K562 (cell line): ENCODE results near the gene HAPSTR1. TPM values are rescaled to one million over a fixed set of nuclear protein-coding genes. Genes with fewer than 3 reads are reported as not detected.

Experiments used
- ARHGAP35 ChIP-seq: fragments of 450-650 bp; IDR thresholded peaks from 2 replicates; pipeline ENCODE4 v1.6.1; 2018; ENCODE audit not compliant: partially characterized antibody
- EZH2 ChIP-seq: IDR thresholded peaks from 2 replicates; pipeline ENCODE4 v1.6.1; 2012; ENCODE audit warnings: low read depth, mild to moderate bottlenecking, inconsistent platforms, low read length, borderline replicate concordance
- GATA2 ChIP-seq: sonication (generic); formaldehyde crosslinking; IDR thresholded peaks from 2 replicates; pipeline ENCODE4 v1.4.0; 2020; ENCODE audit warnings: mild to moderate bottlenecking, missing genetic modification reagents
- HMG20A ChIP-seq: fragments of 450-650 bp; formaldehyde crosslinking; conservative IDR thresholded peaks from 2 replicates; pipeline ENCODE4 v1.4.0; 2020; ENCODE audit warnings: mild to moderate bottlenecking, mixed read lengths
- MAFG ChIP-seq: fragments of 450-650 bp; conservative IDR thresholded peaks from 2 replicates; pipeline ENCODE4 v1.6.1; 2016; ENCODE audit warnings: missing genetic modification characterization, missing compliant biosample characterization
- RAD51 ChIP-seq: fragments of 450-650 bp; IDR thresholded peaks from 2 replicates; pipeline ENCODE4 v1.7.1; 2016; ENCODE audit warnings: low read depth, mild to moderate bottlenecking, borderline replicate concordance
- SIN3B ChIP-seq: fragments of 450-650 bp; IDR thresholded peaks from 2 replicates; pipeline ENCODE4 v1.6.1; 2017; ENCODE audit warnings: low read depth, mild to moderate bottlenecking, moderate library complexity
- SMARCC2 ChIP-seq: fragments of 450-650 bp; IDR thresholded peaks from 2 replicates; pipeline ENCODE4 v1.6.1; 2017; ENCODE audit warnings: antibody characterized with exemption, moderate library complexity, mild to moderate bottlenecking, low read depth
- TRIM28 ChIP-seq: fragments of 450-650 bp; IDR thresholded peaks from 2 replicates; pipeline ENCODE4 v1.6.1; 2017
- U2AF2 ChIP-seq: fragments of 200-400 bp; formaldehyde crosslinking; optimal IDR thresholded peaks from 2 replicates; pipeline ENCODE3; 2017; ENCODE audit warnings: low read depth, mild to moderate bottlenecking, low read length
- XRCC3 ChIP-seq: fragments of 450-650 bp; IDR thresholded peaks from 2 replicates; pipeline ENCODE4 v1.6.1; 2017; ENCODE audit warnings: mild to moderate bottlenecking, moderate library complexity
- XRCC5 ChIP-seq: fragments of 200-400 bp; formaldehyde crosslinking; IDR thresholded peaks from 2 replicates; pipeline ENCODE4 v1.6.1; 2017; ENCODE audit warnings: low read depth, mild to moderate bottlenecking, low read length
- ZBED1 ChIP-seq: IDR thresholded peaks from 2 replicates; pipeline ENCODE4 v1.6.1; 2014
- ZFP36 ChIP-seq: fragments of 150-350 bp; IDR thresholded peaks from 2 replicates; pipeline ENCODE4 v1.6.1; 2018; ENCODE audit warnings: low read length, low read depth; ENCODE audit not compliant: partially characterized antibody
- ZFX ChIP-seq: sonication (generic); formaldehyde crosslinking; IDR thresholded peaks from 2 replicates; pipeline ENCODE4 v1.8.0; 2022; ENCODE audit warnings: mild to moderate bottlenecking, missing genetic modification reagents, moderate library complexity
- ZNF253 ChIP-seq: fragments of 250-450 bp; sonication (Bioruptor Pico); conservative IDR thresholded peaks from 2 replicates; pipeline ENCODE4 v1.6.1; 2021; ENCODE audit warnings: mild to moderate bottlenecking
- ZNF583 ChIP-seq: fragments of 250-450 bp; sonication (Bioruptor Pico); IDR thresholded peaks from 2 replicates; pipeline ENCODE4 v1.4.0; 2020
- ZNF668 ChIP-seq: fragments of 250-450 bp; sonication (Bioruptor Pico); IDR thresholded peaks from 2 replicates; pipeline ENCODE4 v1.8.0; 2022; ENCODE audit warnings: mild to moderate bottlenecking, inconsistent platforms
- ZSCAN29 ChIP-seq: fragments of 450-650 bp; IDR thresholded peaks from 2 replicates; pipeline ENCODE4 v1.6.1; 2017
- polyA plus RNA-seq, 8 experiments: library from polyadenylated mRNA; depleted of rRNA in 4 of 8; stranded (reverse) in 5 of 8; unstranded in 3 of 8; fragments of >200 nt; fragmentation: Nextera tagmentation in 2 of 8; fragmentation: Illumina TruSeq in 1 of 8; extraction: Ambion mirVana in 2 of 8; extraction: Trizol in 1 of 8; gene quantifications; 2 replicates each; pipeline versions ENCODE4 v1.2.1 to v1.2.3, GENCODE V29; 2011 to 2014; ENCODE audit warnings: inconsistent platforms in 1 of 8, missing spikeins in 1 of 8
- total RNA-seq, 7 experiments: library from RNA; depleted of rRNA in 6 of 7; stranded (reverse); fragments of >200 nt in 6 of 7; fragmentation: Illumina TruSeq in 2 of 7; extraction: Trizol in 2 of 7; gene quantifications; 2 replicates each; pipeline versions ENCODE4 v1.2.1 to v1.2.3, GENCODE V29; 2011 to 2021; ENCODE audit warnings: low replicate concordance in 1 of 7
- TF ChIP-seq, protein P1 (sequence below): IDR thresholded peaks from 2 replicates; pipeline ENCODE4 v1.6.1; 2014; ENCODE audit warnings: antibody characterized with exemption
- TF ChIP-seq, protein P2 (sequence below): sonication (generic); formaldehyde crosslinking; IDR thresholded peaks from 2 replicates; pipeline ENCODE4 v1.8.0; 2023; ENCODE audit warnings: mild to moderate bottlenecking, missing genetic modification reagents

Gene HAPSTR1
- total and polyA plus RNA-seq, 9 of the 15 experiments (the other 6 are each of a cell fraction or from before 2014, with no cell fraction given), result 10.8 to 67.9 (median 36.5) TPM

DNA sequence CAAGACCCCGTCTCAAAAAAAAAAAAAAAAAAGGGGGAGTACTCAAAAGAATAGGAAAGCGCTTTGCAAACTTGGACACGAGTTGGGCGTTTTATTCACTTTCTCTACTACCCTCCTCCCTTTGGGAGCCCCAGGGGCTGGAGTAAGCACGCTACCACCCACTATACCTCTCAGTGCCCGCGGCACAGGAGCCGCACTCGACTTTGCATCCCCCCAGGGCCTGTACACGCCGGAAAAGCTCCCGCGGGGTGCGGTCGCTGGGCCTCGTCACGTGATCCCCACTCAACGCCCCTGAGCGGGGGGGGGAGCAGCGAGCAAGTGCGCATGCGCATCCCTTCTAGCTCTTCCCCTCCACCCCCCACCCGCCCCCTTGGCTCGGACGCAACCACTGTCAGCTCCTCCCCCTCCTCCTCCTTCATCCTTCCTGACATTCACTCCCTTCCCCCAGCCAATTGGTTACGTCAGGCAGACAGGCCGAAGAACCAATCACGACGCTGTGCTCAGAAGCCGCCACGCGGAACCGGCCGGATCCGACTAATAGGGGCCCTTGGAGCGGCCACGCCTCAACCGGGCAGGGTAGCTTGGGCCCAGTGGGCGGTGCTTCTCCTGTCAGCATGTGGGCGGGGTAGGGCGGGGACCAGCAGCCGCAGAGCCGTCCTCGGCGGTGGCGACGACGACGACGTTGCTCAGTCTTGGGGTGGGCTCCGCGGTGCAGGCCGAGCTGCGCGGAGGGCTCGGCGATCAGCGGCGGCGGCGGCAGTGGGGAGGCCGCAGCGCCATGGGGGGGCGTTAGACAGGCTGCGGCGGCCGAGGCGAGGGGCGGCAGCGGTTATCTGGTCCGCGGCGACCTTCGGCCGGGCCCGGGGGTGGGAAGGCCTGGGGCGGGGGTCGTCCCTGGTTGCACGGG is at the start of gene HAPSTR1 (continued):
- TF ChIP-seq, protein P1, sequence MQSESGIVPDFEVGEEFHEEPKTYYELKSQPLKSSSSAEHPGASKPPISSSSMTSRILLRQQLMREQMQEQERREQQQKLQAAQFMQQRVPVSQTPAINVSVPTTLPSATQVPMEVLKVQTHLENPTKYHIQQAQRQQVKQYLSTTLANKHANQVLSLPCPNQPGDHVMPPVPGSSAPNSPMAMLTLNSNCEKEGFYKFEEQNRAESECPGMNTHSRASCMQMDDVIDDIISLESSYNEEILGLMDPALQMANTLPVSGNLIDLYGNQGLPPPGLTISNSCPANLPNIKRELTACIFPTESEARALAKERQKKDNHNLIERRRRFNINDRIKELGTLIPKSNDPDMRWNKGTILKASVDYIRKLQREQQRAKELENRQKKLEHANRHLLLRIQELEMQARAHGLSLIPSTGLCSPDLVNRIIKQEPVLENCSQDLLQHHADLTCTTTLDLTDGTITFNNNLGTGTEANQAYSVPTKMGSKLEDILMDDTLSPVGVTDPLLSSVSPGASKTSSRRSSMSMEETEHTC, result peak; percentile 77; the same call in 1 of the 2 replicates
- TF ChIP-seq ZNF583 (CRISPR knock-in tag), result no peak
- peak; percentile 98 for TF ChIP-seq RAD51
- no peak for TF ChIP-seq SMARCC2
- no peak for TF ChIP-seq ZNF668 (CRISPR knock-in tag)
- no peak for TF ChIP-seq EZH2
- no peak; the same call in 1 of the 2 replicates for TF ChIP-seq ZBED1
- TF ChIP-seq GATA2 (CRISPR knock-in tag), result no peak
- TF ChIP-seq TRIM28, result no peak
- no peak for TF ChIP-seq XRCC5
- TF ChIP-seq XRCC3, result no peak
- TF ChIP-seq ZNF253 (CRISPR knock-in tag), result no peak
- TF ChIP-seq ZFP36, result no peak
- TF ChIP-seq ARHGAP35, result no peak
- TF ChIP-seq, protein P2, sequence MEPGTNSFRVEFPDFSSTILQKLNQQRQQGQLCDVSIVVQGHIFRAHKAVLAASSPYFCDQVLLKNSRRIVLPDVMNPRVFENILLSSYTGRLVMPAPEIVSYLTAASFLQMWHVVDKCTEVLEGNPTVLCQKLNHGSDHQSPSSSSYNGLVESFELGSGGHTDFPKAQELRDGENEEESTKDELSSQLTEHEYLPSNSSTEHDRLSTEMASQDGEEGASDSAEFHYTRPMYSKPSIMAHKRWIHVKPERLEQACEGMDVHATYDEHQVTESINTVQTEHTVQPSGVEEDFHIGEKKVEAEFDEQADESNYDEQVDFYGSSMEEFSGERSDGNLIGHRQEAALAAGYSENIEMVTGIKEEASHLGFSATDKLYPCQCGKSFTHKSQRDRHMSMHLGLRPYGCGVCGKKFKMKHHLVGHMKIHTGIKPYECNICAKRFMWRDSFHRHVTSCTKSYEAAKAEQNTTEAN (CRISPR knock-in tag), result peak; percentile 90
- TF ChIP-seq ZSCAN29, result no peak
- no peak; the same call in 1 of the 2 replicates for TF ChIP-seq SIN3B
- no peak for TF ChIP-seq U2AF2
- no peak for TF ChIP-seq MAFG (tag)
- TF ChIP-seq HMG20A (CRISPR knock-in tag), result no peak
- peak; percentile 90 for TF ChIP-seq ZFX (CRISPR knock-in tag)
